Activated CD4-positive, alpha-beta T cell treated with anti-CD3 and anti-CD28 coated beads, Interleukin-2, amount 50 U/mL, for 4 hours (primary cell): ENCODE results near the gene AGRN.
"Not testable (repeated sequence)": the region's sequence is repeated elsewhere in the genome, so short reads cannot be mapped to it uniquely, and the experiment has no call there.

ENCODE experiments used
- DNase-seq, 2 experiments: peaks; one replicate each; pipeline ENCODE4 v3.0.0-alpha.2; 2020

Gene AGRN

DNA sequence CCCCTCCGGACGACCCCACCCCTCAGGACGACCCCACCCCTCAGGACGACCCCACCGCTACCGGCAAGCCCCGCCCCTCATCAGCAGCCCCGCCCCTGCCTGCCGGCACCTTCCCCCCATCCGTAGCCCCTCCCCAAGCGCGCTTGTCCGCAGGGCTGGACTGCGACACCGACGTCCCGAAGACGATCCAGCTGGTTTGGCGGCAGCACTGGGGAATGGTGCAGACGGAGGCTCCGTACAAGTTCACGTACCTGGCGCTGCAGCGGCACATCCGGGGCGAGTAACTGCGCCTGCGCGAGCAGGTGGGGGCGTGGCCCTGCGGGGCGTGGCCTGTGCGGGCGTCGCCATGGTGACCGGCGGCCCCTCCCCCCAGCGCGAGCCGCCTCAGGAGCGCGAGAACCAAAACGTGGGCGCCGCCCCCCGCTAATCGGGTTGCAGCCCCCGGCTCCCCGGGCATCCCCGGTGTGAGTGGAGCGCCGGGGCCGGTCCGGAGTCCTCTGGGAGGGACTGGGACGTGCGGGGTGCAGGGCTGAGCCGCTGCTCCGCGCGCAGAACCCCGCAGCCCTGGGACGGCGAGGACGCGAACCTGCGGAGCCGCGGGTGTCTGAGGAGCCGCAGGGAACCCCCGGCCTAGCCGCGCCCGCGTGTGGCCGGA lies 49.3 kb downstream of the AGRN start:
- DNase-seq: peak; percentile 85 to 86

DNA sequence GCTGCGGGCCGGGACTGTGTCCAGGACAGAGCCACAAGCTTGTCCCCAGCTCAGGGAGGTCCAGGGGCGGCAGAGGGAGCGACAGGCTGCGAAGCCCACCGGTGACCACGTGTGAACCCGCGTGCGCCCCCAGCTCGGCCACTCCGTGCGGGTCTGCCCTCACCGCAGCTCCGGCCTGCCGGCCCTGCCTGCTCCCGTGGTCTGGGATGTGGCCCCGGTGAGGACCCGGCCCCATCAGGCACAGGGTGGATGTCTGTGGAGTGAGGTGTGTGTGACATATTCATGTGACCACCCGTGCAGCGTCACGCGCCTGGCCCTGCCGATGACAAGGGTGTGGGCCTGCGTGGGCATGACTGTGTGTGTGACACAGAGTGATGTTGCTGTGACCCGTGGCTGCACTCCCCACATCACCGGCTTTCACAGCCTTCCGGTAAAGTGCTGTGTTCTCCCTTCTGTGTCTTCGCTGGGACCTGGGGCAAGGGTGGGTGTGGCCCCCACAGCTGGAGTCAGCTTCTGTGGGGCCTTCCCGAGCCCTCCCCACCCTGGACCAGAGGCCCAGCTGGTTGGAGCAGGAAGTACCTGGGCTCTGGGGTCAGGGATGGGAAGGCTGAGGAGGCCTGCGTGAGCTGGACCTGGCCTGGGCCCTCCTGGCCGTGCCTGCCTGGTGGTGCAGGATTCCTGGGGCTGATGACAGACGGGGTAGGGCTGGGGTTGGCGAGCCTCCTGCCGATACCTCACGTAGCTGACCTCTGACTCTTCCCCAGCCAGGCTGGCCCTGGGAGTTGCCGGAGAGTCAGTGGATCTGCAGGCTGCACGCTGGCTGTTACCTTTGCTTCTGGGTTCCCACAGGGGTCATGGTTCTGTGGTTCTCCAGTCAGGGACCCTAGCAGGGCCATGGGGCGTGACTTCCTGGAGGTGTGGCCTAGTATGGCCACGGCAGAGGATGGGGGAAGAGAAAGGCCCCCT lies 50.1 kb downstream of the AGRN start:
- DNase-seq: no peak

DNA sequence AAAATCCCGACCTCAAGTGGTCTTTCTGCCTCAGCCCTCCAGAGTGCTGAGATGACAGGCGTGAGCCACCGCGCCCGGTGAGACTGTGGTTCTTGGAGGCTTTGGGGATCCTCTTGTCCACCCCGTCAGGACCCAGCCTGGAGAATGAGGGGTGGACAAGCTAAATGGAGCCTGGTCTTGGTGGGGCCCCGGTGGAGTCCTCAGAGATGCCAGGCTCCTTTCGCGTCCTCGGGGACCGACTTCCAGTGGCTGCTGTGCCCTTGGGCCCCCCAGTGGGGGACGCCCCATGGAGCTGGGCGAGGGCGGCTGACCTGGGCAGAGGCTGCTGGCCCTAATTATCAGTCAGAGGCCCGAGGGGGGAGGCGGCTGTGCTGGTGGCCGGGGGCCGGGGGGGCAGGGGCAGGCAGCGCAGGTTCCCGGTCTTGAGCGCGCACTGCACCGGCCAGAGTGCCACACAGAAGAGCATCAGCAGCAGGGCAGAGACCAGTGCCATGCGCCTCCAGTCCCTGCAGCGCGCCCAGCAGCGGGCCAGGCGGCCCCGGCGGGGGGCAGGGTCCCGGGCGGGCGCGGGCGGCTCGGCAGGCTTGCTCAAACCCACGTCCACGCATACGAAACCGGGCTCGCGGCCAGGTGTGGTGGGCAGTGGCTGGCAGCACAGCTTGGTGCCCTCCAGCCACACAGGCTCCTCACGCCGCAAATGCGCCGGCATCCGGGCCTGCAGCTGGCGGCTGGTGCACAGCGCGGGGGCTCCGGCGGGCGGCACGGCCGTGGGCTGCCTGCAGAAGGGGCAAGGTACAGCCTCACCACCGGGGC lies 51.8 kb downstream of the AGRN start:
- DNase-seq: no peak

DNA sequence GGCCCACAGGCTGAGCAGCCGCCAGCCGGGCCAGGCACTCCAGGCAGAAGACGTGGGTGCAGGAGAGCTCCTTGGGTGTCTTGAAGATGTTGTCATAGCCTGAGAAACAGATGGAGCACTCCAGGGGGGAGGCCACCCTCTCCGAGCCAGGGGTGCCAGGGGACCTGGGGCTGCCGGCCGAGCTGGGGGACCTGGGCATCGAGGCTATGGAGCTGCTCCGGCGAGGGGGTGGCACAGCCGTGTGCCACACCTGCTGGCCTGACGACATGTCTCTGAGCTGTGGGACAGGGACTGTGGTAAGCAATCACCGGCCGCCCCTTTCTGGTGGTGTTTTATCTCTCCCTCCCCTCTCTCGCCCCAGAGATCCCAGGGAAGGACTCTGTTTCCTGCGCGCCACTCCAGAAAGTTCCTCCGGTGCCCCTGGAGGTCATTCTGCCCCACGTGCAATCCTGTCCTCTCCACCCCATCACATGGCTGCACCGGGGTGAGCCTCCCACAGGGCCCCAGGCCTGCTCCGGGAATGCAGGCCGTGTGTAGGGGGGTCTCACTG lies 52.5 kb downstream of the AGRN start:
- no peak for DNase-seq

DNA sequence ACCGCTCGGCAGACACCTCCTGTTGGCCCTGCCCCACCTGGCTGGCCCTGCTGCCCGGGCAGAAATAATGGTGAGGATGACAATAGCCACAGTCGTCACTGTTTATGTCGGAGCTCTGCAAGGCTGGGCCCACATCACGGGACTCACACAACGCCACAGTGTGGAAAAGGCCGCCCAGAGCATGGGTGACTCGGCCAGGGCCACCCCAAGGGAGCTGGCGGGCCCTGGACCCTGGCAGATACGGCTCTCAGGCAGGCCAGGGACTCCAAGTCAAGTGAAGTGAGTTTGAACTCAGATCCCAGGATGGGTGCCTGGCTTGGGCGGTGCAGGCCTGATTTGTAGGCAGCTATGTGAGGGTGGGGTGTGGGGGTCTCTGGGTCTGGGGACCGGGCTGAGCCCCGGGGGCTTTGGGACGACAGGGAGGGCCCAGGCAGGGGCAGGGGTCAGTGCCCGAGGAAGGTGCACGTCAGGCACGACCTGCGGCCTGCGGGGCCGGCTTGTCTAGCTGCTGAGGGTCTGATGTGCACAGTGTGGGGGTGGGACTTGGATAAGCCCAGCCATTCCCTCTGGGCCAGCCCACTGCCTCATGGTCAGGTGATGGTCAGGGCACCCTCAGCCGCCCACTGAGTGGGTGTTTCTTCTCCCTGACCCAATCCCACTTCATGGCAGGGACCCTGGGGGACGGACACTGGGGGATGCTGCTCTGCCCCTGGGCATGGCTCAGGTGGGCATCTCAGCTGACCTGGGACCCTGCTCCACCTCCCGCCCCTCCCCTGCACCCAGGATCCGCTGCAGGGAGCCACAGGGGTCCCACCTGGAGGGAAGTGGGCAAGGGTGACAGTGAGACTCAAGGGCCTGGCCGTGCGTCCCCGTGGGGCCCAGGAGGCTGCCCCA lies 53.2 kb downstream of the AGRN start:
- no peak for DNase-seq

DNA sequence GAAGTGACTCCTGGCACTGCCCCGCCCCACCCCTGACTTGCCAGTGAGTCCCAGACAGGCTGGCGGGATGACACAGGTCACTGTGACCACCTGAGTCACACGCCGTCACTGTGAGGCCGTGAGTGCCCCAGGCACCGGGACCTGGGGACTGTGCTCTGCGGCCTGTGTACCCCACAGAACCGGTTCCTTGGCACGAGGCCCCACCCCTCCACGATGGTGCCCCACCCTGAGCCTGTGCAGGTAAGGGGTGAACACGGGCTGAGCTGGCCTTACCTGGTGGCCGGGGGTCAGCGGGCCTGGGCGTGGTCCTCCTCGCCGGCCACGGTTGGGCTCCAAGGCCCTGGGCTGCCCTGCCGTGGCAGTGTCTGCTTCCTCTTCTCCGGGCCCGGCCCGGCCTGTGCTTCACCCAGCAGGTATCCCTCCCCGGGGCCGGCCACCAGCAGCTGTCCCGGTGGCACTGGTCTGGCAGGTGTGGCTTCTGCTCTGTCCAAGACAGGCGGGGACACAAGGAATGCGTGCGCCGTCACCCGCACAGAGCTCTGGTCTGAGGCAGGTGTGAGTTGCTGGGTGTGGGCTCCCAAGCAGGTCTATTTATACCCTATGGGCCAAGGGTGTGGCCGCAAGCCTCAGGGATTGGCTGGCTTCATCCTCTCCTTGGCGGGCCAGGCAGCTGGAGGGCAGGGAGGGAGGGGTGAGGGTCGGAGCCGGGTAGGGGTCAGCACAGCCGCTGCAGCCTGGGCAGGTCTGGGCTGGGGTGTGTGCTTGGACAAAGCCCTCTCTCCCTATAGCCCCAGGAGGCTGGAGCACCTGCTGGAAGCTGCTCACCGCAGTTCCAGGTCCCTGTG lies 54.0 kb downstream of the AGRN start, which contains the start of gene RNF223:
Gene RNF223, minus strand, starts transcription at position 564 of the 845 bp plus-strand sequence. CDS start 1,740 bp downstream, outside the sequence.
- no peak for DNase-seq

DNA sequence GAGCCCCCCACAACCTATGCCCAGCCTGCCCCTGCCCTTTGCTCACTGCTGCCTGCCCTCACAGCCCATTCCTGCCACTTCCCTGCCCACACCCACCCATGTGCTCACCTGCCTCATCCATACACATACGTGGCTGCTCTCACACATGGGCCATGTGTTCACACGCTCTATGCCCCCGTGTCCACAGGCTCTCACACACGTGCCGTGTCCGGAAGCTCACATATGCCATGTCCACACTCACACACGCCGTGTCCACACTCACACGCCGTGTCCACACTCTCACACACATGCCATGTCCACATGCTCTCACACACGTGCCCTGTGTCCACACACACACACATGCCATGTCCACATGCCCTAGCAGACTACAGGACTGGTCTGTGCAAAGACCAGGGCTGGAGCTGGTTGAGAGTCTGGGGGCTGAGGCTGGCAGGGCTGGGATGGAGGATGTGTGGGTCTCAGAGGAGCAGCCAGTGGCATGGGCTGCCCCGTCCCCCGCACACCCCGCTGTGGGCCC lies 54.8 kb downstream of the AGRN start:
- DNase-seq: no peak

DNA sequence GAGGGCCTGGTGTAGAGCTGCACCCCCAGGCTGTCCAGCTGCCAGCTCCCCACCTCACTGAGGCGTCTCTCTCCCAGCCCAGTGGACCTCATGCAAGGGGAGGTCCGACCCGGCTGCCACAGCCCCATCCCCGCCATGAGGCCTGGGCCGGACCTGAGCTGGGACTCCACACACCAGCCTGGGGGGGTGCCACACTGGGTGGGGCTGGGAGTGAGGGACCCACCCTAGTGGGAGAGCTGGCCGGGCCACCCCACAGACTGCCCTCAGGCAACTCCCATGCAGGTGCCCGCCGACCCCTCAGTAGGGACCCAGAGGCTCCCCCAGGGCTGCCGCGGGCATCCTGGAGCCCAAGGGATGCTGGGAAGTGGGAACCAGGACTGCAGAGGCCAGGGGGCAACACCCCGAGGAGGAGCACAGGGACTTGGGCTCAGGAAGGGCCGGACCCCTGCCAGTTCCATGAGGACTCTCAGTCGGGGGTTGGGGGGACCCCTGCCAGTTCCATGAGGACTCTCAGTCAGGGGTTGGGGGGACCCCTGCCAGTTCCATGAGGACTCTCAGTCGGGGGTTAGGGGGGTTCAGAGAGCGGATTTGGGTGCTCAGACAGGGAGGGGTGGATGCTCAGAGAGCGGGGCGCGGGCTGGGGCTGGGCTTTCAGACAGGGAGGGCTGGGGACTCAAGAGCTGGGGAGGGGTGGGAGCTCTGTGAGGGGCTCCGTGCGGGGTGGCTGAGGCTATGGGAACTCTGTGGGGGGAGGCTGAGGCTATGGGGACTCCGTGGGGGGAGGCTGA lies 55.4 kb downstream of the AGRN start:
- DNase-seq: no peak

DNA sequence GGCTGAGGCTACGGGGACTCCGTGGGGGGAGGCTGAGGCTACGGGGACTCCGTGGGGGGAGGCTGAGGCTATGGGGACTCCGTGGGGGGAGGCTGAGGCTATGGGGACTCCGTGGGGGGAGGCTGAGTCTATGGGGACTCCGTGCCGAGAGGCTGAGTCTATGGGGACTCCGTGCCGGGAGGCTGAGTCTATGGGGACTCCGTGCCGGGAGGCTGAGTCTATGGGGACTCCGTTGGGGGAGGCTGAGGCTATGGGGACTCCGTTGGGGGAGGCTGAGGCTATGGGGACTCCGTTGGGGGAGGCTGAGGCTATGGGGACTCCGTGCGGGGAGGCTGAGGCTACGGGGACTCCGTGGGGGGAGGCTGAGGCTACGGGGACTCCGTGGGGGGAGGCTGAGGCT lies 57.5 kb downstream of the AGRN start:
- DNase-seq: not testable (repeated sequence)

DNA sequence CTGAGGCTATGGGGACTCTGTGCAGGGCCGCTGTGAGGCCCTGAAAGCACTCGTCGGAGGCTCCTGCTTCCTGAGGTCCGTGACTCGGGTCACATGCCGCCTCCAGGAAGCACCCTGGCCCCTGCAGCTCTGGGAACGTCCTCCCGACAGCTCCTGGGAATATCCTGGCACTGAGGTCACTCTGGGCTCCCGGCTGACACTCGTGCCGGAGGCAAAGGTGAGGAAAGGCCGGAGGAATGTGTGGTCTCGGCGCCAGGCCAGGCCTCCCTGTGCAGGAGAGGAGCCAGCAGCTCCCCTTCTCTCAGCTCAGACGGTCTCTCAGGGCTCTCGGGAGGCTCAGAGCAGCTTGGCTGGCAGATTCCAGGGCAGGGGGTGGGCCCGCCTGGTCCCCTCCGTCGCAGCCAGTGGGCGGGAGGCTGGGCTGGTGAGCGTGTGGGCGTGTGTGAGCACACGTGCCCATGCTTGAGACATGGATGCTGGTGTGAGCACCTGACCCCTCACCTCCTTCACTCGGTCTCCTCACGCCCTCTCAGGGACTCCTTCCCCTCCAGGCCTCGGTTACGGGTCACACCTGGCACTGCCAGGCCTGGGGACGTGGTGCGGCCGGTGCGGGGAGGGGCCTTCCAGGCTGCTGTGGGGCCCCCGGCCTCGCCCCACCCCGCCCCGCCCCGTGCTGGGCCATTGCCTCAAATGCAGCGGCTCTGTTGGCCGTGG lies 59.6 kb downstream of the AGRN start:
- peak in 1 of 2 experiments; percentile 45 for DNase-seq

DNA sequence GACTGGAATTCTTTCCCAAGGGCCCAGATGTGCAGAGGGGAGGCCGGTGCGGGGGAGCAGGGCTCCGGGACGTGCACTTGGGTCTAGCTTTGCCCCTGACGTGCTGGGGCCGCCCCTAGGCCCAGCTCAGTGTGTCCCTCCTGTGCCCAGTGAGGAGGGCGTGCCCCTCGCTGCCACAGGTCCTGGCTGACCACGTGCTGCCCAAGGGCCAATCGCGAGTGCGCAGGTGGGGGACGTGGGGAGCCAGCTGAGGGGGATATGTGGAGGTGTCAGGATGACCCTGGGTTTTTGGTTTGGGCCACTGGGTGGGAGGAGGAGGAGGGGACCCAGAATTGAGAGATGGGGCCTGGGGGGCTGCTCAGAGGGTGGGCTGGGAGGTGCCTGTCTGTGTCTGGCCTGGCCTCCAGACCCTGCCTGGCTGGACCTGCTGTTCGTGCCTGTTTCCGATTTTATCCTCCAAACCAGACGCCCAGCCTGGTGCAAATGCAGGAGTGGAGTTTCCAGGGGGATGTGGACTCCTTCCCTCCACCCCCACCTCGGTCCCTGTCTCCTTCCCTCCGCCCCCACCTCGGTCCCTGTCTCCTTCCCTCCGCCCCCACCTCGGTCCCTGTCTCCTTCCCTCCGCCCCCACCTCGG lies 60.3 kb downstream of the AGRN start:
- DNase-seq: no peak

DNA sequence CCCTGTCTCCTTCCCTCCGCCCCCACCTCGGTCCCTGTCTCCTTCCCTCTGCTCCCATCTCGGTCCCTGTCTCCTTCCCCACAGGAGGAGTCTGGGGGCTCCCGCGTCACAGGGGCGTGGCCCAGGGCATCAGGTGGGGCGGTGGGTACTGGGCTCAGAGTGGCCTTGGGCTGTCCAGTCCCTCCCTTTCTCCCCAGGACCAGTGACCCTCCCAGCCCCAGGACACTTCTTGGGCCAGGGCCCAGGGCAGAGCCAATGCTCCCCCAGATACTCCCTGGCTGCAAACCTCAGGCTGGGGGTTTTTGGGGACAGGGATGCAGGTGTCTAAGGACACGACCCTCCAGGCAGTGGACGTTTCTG lies 61.0 kb downstream of the AGRN start:
- no peak for DNase-seq

DNA sequence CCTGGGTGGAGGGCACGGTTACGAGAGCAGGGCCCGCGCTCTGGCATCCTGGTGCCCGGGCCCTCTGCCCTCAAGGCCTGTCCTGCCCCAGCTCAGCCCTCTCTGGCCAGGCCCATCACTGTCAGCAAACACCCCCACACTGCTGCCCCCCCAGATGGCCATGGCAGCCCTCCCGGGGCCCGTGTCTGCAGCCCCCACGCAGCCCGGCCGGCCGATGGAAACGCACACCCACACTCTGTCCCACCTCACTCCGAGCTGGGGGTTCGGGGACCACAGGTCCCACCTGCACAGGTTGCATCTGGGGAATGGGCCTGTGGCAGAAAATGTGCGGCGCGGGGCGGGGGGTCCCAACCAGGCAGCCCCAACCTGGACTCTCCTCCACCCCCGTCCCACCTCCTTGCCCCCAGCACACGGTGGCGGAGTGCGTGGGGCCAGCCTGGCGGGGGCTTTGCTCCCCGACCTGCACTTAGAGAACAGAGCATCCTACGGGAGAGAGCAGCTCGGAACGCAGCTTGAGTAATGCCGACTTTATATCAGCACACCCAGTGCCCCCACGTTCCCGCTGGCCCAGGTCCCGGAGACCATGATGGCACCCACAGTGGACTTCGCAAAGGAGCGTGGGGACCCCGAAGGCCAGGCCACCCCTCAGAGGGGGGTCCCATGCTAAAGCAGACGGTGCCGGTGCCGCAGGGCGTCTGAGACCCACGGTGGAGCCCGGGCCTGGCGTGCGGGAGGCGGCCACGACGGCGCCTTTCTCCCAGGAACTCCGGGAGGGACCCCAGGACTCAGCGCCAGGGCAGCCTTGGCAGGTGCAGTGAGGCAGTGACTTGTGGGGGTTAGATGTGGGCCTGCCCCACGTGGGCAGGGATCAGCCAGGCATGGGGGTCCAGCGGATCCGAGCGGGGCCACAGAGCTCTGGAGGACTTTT lies 61.7 kb downstream of the AGRN start:
- no peak for DNase-seq

DNA sequence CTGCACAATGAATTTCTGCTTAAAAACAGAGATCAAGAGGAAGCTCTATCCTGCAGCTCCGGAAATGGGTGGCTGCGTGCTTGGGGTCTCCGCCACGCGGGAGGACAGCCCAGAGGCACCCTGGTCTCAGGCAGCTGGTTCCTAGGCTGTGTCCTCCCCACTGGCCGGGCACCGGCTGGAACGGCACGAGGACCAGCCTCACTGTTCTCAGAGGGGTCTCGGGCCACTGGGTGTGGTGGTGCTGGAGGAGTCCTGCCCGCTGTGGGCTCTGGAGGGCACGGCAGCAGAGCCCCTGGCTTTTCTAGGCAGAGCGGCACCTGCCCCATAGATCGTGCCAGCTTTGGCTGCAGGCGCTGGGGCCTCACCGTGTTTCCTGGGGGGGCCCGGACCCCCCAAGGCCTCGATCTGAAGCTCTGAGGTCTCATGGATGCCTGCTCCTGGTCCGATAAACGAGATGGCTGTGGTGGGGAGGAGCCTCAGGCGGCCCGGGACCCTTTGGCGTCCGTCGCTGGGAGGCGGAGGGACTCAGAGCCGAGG lies 62.4 kb downstream of the AGRN start:
- no peak for DNase-seq

DNA sequence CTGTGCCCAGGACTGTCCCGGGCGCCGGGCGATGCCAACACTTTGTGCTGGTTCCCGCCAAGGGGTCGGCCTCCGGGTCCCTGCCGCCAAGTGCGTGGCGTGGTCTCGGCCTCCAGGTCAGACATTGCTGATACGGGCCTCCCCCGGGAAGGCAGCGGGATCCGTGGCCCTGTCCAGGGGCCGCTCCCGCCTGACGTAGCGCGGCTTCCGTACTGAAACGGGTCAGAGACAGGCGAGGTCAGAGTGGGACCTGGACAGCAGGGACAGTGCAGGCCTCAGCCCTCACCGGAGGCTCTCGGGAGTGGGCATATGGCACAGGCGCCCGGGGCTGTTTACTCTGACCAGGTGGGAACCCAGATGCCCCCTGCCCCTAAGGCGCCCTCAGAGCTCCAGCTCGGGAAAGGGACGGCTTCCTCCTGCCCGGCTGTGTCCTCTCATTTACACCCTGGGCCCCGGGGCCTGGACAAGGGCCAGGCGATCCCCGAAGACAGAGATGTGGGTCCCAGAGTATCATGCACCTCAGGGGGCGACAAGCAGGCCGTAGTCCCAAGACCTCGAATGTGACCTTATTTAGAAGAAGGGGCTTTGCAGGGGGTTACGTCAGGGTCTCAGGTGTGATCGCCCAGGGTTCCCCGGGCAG lies 63.0 kb downstream of the AGRN start:
- no peak for DNase-seq
